Omental fat pad (tissue), 4 donors: ENCODE measurements around the gene MYLK2. TPM values are rescaled to one million over a fixed set of nuclear protein-coding genes. Genes with fewer than 3 reads are reported as not detected.
"Not testable (repeated sequence)": the region's sequence is repeated elsewhere in the genome, so short reads cannot be mapped to it uniquely, and the experiment has no call there.

Source experiments
- ATAC-seq: fragments of 150-250 bp; one replicate; pipeline ENCODE4 v1.9.1; 2016; ENCODE audit warnings: mild to moderate bottlenecking, moderate library complexity; ENCODE audit not compliant: low FRiP score
- DNase-seq: peaks from one replicate; pipeline ENCODE4 v3.0.0-alpha.2; 2019; ENCODE audit warnings: low spot score
- total RNA-seq, 4 donors: library from RNA; depleted of rRNA; stranded (reverse); fragments of >200 nt; gene quantifications; one replicate each; pipeline ENCODE4 v1.1.0, GENCODE V29; 2016
- TF ChIP-seq, protein P1 (sequence below), 3 donors: fragments of 450-650 bp; IDR thresholded peaks; one replicate each; pipeline ENCODE4 v1.5.1; 2016 to 2017; ENCODE audit warnings: antibody characterized with exemption in 3 of 3, mild to moderate bottlenecking in 3 of 3, moderate library complexity in 2 of 3

The MYLK2 gene
- total RNA-seq, 4 donors from 2014 or later, result 0.12 TPM; not detected in 3

DNA sequence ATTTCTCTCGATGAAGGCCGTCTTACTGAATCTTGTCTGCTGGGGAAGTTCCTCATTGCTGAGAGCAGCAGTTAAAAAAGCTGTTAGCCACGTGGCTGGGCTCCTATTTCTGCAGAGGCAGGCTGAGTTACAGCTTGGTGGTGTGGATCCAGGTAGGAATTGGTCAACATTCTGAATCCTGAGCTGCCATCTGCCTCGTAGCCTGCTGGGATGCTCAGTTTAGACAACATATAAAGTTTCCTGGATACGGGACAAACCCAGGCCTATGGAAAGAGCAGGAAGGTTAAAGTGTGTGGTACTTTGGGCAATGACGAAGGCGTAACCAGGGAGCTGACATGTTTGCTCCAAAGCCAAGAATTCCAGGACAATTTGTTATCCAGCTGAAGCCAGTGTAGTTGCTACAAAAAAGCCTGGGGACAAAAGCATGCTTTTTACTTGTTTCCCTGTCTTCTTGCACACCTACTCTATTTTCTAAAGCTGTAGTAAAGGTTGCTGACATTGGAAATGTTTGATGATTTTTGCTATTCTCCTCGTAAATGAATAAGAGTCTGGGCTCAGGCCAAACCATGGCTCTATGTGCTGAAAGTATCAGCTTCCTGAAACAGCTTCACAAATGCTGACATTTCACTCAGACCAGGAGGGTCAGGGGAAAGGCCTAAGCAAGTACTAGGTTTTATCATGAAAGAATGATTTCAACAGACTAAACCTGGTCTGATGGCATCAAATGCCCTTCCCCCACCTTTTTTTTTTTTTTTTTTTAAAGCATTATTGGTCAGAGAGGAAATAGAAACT lies 12.4 kb upstream of the MYLK2 start:
- ATAC-seq (no peak), DNase-seq (no peak)
- TF ChIP-seq, protein P1, sequence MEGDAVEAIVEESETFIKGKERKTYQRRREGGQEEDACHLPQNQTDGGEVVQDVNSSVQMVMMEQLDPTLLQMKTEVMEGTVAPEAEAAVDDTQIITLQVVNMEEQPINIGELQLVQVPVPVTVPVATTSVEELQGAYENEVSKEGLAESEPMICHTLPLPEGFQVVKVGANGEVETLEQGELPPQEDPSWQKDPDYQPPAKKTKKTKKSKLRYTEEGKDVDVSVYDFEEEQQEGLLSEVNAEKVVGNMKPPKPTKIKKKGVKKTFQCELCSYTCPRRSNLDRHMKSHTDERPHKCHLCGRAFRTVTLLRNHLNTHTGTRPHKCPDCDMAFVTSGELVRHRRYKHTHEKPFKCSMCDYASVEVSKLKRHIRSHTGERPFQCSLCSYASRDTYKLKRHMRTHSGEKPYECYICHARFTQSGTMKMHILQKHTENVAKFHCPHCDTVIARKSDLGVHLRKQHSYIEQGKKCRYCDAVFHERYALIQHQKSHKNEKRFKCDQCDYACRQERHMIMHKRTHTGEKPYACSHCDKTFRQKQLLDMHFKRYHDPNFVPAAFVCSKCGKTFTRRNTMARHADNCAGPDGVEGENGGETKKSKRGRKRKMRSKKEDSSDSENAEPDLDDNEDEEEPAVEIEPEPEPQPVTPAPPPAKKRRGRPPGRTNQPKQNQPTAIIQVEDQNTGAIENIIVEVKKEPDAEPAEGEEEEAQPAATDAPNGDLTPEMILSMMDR (IDR thresholded peaks at IDR 0.05), result no peak

DNA sequence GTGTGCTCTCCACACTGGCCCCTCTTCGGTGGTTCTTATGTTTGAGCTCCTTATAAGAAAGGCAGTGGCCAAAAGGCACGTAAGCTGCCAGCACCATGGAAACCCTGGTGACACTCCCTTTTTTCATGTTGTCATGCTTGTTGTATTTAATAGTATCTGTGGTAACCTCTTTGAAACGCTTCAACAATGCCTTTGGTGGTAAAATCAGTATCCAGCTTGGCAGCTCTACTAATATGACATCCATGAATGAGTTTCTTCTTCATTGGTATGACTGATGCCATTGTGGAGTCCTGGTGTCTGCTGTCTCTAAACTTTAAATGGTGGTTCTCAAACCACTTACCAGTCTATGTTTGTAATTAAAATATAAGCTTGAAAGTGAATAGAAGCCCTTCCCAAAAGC lies 10.7 kb upstream of the MYLK2 start:
- ATAC-seq (no peak), DNase-seq (no peak)
- TF ChIP-seq, protein P1 (IDR thresholded peaks at IDR 0.05), result no peak

DNA sequence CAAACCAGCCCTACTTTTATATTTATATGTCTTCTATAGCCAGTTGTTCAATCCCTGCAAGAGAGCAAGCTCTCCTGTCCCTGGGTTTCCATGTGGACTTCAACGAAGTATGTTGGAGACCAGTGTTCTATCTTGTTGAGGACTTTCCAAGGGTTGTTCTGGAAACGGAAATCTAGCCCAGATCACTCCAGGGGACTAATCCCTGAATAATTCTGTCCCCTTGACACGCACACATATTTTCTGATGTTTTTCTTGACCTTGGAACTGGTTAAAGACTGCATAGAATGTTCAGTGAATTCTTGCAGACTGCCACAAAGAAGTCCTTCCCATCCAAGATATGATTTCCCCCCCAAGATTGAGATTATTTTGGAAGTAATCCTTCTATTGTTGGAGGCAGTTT lies 9.5 kb upstream of the MYLK2 start:
- no peak for DNase-seq
- TF ChIP-seq, protein P1 (IDR thresholded peaks at IDR 0.05), result no peak
- ATAC-seq, result no peak

DNA sequence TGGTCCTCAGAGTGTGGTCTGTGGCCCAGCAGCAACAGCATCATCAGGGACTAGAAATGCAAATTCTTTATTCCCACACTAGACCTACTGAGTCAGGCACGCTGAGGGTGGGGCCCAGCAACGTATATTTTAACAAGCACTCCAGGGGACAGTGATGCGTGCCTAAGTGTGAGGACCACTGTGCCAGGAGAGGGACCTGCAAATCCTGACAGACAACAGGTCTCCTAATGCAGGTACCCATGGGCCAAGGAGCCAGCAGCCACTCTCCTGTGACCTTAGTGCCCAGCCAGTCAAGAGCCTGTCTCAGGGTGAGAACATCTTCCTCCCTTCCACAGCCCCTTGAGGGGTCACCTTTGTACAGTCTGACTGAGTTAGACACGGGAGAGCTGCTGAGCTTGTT lies 8.0 kb upstream of the MYLK2 start:
- TF ChIP-seq, protein P1 (IDR thresholded peaks at IDR 0.05), result no peak
- ATAC-seq (no peak), DNase-seq (no peak)

DNA sequence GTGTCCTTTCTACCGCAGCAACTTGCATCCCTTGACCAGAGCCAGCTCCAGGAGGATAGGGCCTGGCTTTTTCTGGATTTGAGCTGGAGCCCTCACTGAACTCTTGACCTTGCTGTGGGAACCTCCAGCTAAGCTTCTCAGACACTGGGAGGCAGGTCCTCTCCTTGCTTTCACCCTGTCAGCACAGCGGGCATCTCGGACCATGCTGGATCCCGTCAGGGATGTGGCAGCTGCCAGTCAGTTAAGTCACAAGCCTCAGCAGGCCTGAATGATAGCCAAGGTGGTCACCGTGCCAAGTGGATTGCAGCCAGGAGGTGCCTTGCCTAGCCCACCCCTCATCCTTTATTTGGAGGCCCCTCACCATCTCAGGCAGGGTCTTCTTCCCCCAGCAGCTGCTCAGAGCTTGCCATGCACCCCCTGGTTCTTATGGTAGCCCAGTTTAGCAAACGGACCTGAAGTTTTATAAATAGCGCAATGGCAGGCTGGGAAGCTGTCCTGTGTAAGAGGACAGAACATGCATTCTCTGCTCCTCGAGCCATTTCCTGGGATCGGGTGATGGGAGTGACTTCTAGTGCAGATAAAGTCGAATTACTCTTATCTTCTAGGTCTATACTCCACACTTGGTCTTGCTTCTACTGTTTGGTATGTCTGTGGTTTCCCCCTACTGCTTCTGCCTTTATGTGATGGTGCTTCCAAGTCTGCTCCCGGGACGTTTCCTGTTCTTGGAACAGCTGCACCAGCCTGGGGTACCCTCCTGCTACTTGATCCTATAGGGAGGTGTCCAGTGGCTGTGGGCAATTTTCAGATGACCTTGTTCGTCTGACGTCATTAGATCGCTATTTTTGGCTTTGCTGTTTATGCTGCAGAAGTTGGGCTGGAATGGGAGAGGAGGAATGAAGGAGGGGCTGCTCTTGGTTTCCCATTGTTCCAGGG lies 7.1 kb upstream of the MYLK2 start:
- no peak for DNase-seq
- TF ChIP-seq, protein P1 (IDR thresholded peaks at IDR 0.05), result no peak
- no peak for ATAC-seq

DNA sequence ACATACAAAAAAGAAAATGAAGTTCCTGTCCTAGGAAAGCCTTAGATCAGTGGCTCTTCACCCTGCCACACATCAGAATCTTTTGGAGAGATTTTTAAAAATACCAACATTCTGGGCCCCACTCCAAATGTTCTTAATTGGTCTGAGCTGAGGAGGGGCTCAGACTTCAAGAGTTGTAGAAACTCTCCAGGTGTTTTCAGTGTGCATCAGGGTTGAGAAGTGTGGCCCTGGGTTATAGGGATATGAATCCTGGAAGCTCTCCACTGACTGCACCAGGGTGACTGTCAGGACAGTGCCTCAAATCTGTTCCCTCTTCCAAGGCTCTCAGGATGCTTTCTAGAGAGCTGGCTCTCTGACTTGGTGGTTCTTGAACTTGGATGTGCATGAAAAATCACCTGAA lies 5.5 kb upstream of the MYLK2 start:
- TF ChIP-seq, protein P1 (IDR thresholded peaks at IDR 0.05), result no peak
- no peak for DNase-seq
- no peak for ATAC-seq

DNA sequence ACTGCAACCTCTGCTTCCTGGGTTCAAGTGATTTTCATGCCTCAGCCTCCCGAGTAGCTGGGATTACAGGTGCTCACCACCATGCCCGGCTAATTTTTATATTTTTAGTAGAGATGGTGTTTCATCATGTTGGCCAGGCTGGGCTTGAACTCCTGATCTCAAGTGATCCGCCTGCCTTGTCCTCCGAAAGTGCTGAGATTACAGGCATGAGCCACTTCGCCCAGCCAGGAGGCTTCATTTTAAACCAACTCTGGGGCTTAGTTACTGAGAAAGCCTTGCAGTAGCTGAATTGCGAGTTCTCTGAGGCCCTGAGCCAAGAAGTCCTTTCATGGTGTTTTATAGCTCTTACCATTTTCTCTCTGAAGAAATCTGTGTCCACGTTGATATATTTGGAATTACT lies 5.0 kb upstream of the MYLK2 start:
- not testable (repeated sequence) for ATAC-seq, DNase-seq
